Heart left ventricle (tissue), 16 donors: ENCODE measurements around the gene DPH1. TPM values are rescaled to one million over a fixed set of nuclear protein-coding genes. Genes with fewer than 3 reads are reported as not detected.

Source experiments
- ATAC-seq, 4 donors: fragments of 200-7000 bp; cut with Tn5 transposase; one replicate each; pipeline ENCODE4 v1.9.1; 2020 to 2022; ENCODE audit warnings: moderate library complexity in 4 of 4, mild to moderate bottlenecking in 3 of 4, moderate number of reproducible peaks in 1 of 4
- DNase-seq, 5 donors: peaks; one replicate each; pipeline ENCODE4 v3.0.0-alpha.2; 2020
- H3K27ac ChIP-seq, 12 donors: fragments of 200-600 bp; sonication (generic) in 4 of 12; one replicate each; pipeline versions ENCODE4 v1.5.0 to v1.8.0; 2016 to 2022; ENCODE audit warnings: mild to moderate bottlenecking in 2 of 12
- H3K27me3 ChIP-seq, 9 donors: fragments of 200-600 bp; sonication (generic) in 2 of 9; one replicate each; pipeline versions ENCODE4 v1.5.1 to v1.8.0; 2016 to 2022; ENCODE audit warnings: mild to moderate bottlenecking in 3 of 9
- H3K36me3 ChIP-seq, 9 donors: fragments of 200-600 bp; sonication (generic) in 2 of 9; one replicate each; pipeline versions ENCODE4 v1.5.0 to v1.8.0; 2018 to 2022; ENCODE audit warnings: mild to moderate bottlenecking in 2 of 9
- H3K4me1 ChIP-seq, 12 donors: fragments of 200-600 bp; sonication (generic) in 4 of 12; one replicate each; pipeline versions ENCODE4 v1.5.0 to v1.8.0; 2016 to 2022; ENCODE audit warnings: mild to moderate bottlenecking in 3 of 12
- H3K4me3 ChIP-seq, 12 donors: fragments of 200-600 bp; sonication (generic) in 4 of 12; one replicate each; pipeline versions ENCODE4 v1.5.0 to v1.8.0; 2017 to 2022; ENCODE audit warnings: mild to moderate bottlenecking in 9 of 12, moderate library complexity in 4 of 12
- H3K9me3 ChIP-seq, 12 donors: fragments of 200-600 bp; sonication (generic) in 4 of 12; one replicate each; pipeline versions ENCODE4 v1.5.0 to v1.8.0; 2016 to 2022; ENCODE audit warnings: mild to moderate bottlenecking in 1 of 12
- POLR2A ChIP-seq, 2 donors: fragments of 450-650 bp; IDR thresholded peaks; one replicate each; pipeline ENCODE4 v1.6.1; 2017; ENCODE audit warnings: antibody characterized with exemption in 2 of 2, mild to moderate bottlenecking in 2 of 2, moderate library complexity in 2 of 2
- WGBS, 4 donors: extraction: QIAGEN DNeasy Blood & Tissue Kit in 2 of 4; methylation state at CpG; one replicate each; pipeline versions ENCODE4 v1.1.5 to v1.1.7; 2013 to 2018; 5-methylcytosine and 5-hydroxymethylcytosine counted together
- intact Hi-C, 10 donors: fragments of 100-400 bp; cut with DNase I; formaldehyde crosslinking; loops; one replicate each; pipeline versions ENCODE4 v1.11.1 to v1.14.2; 2022
- polyA plus RNA-seq, 2 donors: library from polyadenylated mRNA; stranded (reverse); fragments of 200-250 nt; gene quantifications; one replicate each; pipeline ENCODE4 v1.2.3, GENCODE V29; 2013
- total RNA-seq, 9 donors: library from RNA; depleted of rRNA in 2 of 9; stranded (reverse); fragments of >200 nt in 2 of 9; fragmentation: NEBNext Ultra II Directional in 3 of 9; extraction: Animal tissue kit (Norgen Biotek cat#: 25700) in 3 of 9; gene quantifications; one replicate each; pipeline versions ENCODE4 v1.1.0 to v1.2.4, GENCODE V29; 2016 to 2023
- TF ChIP-seq, protein P1 (sequence below), 12 donors: fragments of 200-600 bp; sonication (generic) in 4 of 12; IDR thresholded peaks; one replicate each; pipeline versions ENCODE4 v1.5.0 to v1.8.0; 2018 to 2022; ENCODE audit warnings: antibody characterized with exemption in 12 of 12, mild to moderate bottlenecking in 5 of 12
- donor health status: ischemic (EF 13 %, LVEDD 7.1; RV severe dilation, severe dysfunction).
- donor health status: healthy with polysubstance abuse.
- donor health status: DM: no; HTN: yes; CAD: no.
- donor health status: DM: no; HTN: no; CAD: no.
- donor health status: ischemic (EF 25% LVEDD 6.9; RV normal size, moderate dysfunction).
- donor health status: ischemic (EF 25% LVEDD 5.7; RV mildly dilated, moderate dysfunction).
- donor health status: healthy.
- donor health status: DM: yes; HTN: yes; CAD: no.
- donor health status: ischemic (EF 35%, LVEDD 5.7; RV mildly dilated, moderate dysfunction).
- donor health status: nonischemic (EF 11% LVEDD 7.7; RV severe dilation, severe dysfunction).
- donor health status: DM: yes; HTN: yes; CAD: no.
- donor health status: PGD.
- donor health status: ischemic (EF 29% LVEDD 5.4; RV normal size, mild dysfunction).
- donor health status: nonischemic (EF 23%, LVEDD 6.1; RV moderate dilation, normal function).

DPH1 gene
- total and polyA plus RNA-seq, 11 donors, result 14.0 to 38.1 (median 23.4) TPM

DNA sequence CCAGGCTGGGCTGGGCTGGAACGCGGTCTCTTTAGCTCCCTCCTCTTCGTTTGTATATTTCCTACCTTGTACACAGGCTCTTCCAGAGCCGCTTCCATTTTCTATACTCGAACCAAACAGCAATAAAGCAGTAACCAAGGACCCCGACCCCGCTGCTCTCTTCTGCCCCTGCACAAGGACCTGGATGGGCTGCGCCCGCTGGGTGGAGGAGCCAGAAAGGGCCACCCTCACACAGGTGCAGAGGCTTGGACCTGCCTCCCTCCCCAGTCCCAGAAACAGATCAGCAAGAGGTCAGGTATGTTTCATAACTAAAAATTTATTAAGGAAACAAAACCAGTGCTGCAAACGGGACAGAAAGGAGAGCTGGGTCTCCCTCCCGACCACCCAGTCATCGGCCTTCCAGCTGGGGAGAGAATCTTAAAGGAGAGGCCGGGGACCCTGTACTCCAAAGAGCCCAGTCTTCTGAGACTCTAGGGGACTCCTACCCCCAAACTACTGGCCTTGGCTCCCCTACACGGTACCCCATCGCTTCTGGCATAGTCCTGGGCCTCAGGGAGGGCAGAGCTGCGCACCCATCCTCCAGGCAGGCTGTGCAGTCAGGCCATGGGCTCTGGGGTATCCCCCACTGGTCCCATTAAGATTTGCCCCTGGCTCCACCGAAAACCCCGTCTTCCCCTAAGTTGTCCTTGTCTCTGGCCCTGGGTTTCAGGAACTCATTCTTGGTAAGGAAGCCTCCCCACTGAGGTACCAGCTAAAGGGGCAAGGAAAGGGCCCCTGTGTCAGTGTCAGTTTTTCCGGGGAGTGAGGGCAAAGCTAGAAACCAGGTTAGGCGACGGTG, 29.8 kb downstream of the DPH1 start:
- H3K4me3 ChIP-seq, result peak overlapping the region in 11 of 12 donors; percentile 24 to 87 (median 68)
- ATAC-seq (no peak), DNase-seq (no peak)
- H3K27me3 ChIP-seq, result peaks cover 0 to 43% (median 10%) of the 10 kb centered on the region in 9 donors
- TF ChIP-seq, protein P1, sequence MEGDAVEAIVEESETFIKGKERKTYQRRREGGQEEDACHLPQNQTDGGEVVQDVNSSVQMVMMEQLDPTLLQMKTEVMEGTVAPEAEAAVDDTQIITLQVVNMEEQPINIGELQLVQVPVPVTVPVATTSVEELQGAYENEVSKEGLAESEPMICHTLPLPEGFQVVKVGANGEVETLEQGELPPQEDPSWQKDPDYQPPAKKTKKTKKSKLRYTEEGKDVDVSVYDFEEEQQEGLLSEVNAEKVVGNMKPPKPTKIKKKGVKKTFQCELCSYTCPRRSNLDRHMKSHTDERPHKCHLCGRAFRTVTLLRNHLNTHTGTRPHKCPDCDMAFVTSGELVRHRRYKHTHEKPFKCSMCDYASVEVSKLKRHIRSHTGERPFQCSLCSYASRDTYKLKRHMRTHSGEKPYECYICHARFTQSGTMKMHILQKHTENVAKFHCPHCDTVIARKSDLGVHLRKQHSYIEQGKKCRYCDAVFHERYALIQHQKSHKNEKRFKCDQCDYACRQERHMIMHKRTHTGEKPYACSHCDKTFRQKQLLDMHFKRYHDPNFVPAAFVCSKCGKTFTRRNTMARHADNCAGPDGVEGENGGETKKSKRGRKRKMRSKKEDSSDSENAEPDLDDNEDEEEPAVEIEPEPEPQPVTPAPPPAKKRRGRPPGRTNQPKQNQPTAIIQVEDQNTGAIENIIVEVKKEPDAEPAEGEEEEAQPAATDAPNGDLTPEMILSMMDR (IDR thresholded peaks at IDR 0.05), result no peak
- TF ChIP-seq POLR2A (IDR thresholded peaks at IDR 0.05), result no peak
- H3K36me3 ChIP-seq, result peaks cover 0 to 66% (median 40%) of the 10 kb centered on the region in 9 donors
- WGBS, 4 donors, result 50 to 61% (median 58%) methylated on average over 21 of the region's 21 CpGs
- no peaks in the 10 kb centered on the region for H3K9me3 ChIP-seq
- H3K4me1 ChIP-seq, result peaks cover 3 to 92% (median 62%) of the 10 kb centered on the region in 12 donors
- intact Hi-C loops, result loop anchor here in 7 of 10 donors (2.0 to 10.0 kb wide), 7 partner anchors 33 to 225 kb away; no protein-coding TSS in a partner anchor
- peak overlapping the region; percentile 67 to 98 (median 92) for H3K27ac ChIP-seq

DNA sequence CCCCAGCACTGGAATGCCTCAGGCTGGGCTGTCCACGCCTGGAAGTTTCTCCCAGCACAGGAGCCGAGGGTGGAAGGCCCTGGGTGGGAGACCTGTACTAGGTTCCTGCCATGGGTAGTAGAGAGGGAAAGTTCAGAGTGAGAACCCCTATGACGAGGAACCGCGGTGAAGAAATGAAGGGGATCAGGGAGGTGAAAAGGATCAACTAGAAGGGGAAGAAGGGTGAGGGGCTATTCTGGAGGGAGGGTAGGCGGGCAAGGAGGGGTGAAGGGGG, 30.4 kb downstream of the DPH1 start:
- peaks cover 3 to 92% (median 67%) of the 10 kb centered on the region in 12 donors for H3K4me1 ChIP-seq
- intact Hi-C loops, result loop anchor here in 6 of 10 donors (2.0 to 5.0 kb wide), 3 partner anchors 112 to 117 kb away; no protein-coding TSS in a partner anchor
- TF ChIP-seq POLR2A (IDR thresholded peaks at IDR 0.05), result no peak
- TF ChIP-seq, protein P1 (IDR thresholded peaks at IDR 0.05), result no peak
- 55 to 71% (median 67%) methylated on average over 6 of the region's 6 CpGs for WGBS, 4 donors
- H3K27ac ChIP-seq, result peak overlapping the region; percentile 67 to 98 (median 92)
- H3K27me3 ChIP-seq, result peaks cover 0 to 38% (median 5%) of the 10 kb centered on the region in 9 donors
- peak overlapping the region in 7 of 12 donors; percentile 48 to 87 (median 71) for H3K4me3 ChIP-seq
- no peaks in the 10 kb centered on the region for H3K9me3 ChIP-seq
- H3K36me3 ChIP-seq, result peaks cover 0 to 72% (median 46%) of the 10 kb centered on the region in 9 donors
- ATAC-seq (no peak), DNase-seq (no peak)

DNA sequence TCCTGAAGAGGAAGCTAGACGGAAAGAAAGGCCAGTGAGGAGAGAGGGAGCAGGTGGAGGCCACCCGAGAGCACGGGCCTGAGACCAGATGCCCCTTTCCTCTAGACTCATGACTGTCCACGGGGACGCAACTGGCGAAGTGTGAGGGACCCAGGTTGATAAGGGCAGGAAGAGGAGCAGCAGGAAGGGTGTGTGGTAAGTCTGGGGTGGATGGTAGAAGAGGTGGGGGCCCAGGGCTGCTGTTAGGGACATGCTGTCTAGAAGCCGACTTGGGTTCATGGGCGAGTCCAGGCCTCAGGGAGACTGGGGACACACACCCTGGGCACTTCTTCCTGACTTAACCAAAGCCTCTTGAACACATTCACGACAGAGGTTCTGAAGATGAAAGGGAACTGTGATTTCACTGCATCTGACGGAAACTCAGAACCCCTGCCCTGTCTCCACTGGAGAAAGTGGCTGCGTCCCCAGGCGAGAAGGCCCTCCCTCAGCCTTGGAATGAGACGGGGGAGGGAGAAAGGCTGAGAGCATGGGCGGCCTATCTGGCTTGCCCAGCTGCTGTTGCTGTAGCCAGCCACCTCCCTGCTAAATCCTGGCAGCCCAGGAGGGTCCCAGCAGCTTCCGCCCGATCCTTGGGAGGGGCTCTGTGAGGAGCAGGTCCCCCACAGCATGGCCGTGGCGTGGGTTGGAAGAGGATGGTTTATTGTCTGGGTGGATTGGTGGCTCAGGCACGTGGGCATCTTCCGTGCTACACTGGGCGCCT, 30.9 kb downstream of the DPH1 start:
- ATAC-seq (peak; percentile 7 to 26 (median 20)), DNase-seq (peak in 2 of 5 donors; percentile 53 to 67)
- WGBS, 4 donors, result 49 to 60% (median 55%) methylated on average over 15 to 21 of the region's 21 CpGs
- Histone ChIP-seq H3K27ac (peak overlapping the region; percentile 67 to 98 (median 92)), H3K9me3 (no peaks in the 10 kb centered on the region), H3K4me1 (peaks cover 3 to 93% (median 73%) of the 10 kb centered on the region in 12 donors), H3K36me3 (peaks cover 0 to 77% (median 50%) of the 10 kb centered on the region in 9 donors), H3K27me3 (peaks cover 0 to 35% (median 0%) of the 10 kb centered on the region in 9 donors), H3K4me3 (peak overlapping the region in 6 of 12 donors; percentile 65 to 87 (median 76))
- no peak for TF ChIP-seq POLR2A (IDR thresholded peaks at IDR 0.05)
- TF ChIP-seq, protein P1 (IDR thresholded peaks at IDR 0.05), result no peak
- intact Hi-C loops, result loop anchor here in 6 of 10 donors (2.0 to 5.0 kb wide), 3 partner anchors 111 to 116 kb away; no protein-coding TSS in a partner anchor
